ENCODE data around the gene ACSL6. TPM values are rescaled to one million over a fixed set of nuclear protein-coding genes. Genes with fewer than 3 reads are reported as not detected.

The ACSL6 gene
- total RNA-seq, 1 experiment from 2014 or later: 1.4 TPM

GRCh38 chr5:132053483-132053882 lies 42.0 kb upstream of the ACSL6 start:
- no peaks in the 10 kb centered on the region for H3K4me1 ChIP-seq
- Mint-ChIP-seq H3K4me3 (ENCODE audit: unreplicated experiment) (no peak overlapping the region), H3K9me3 (ENCODE audit: unreplicated experiment) (no peaks in the 10 kb centered on the region), H3K27ac (ENCODE audit: unreplicated experiment) (no peak overlapping the region), H3K36me3 (ENCODE audit: insufficient read depth, unreplicated experiment) (peaks cover 6% of the 10 kb centered on the region), H3K27me3 (ENCODE audit: insufficient read depth, unreplicated experiment) (peaks cover 15% of the 10 kb centered on the region), H3K4me1 (ENCODE audit: low read depth, unreplicated experiment) (no peaks in the 10 kb centered on the region)
- no peaks in the 10 kb centered on the region for H3K36me3 ChIP-seq (ENCODE audit: control insufficient read depth, insufficient read depth, low read length)
- DNase-seq: peak in 1 of 2 experiments; percentile 19
- no peak overlapping the region for H3K4me3 ChIP-seq (ENCODE audit: low read depth, low read length)
- no peaks in the 10 kb centered on the region for H3K9me3 ChIP-seq
- ChIA-PET POLR2A (no interaction called here), CTCF (interaction anchor here (1.2 kb wide), 1 partner anchor 136 kb away, joined by 3 read pairs; no protein-coding TSS in a partner anchor)
- no TSS peak for BruUV-seq (replicated peaks)
- H3K27me3 ChIP-seq (replicated peaks; ENCODE audit: control insufficient read depth, insufficient read depth, low read length): no peaks in the 10 kb centered on the region
- intact Hi-C loops (cut with micrococcal nuclease; ENCODE audit: unreplicated experiment): no loop called here
- no peak for TF ChIP-seq CTCF (IDR thresholded peaks at IDR 0.05; ENCODE audit: insufficient read depth in 1 of 2, low read depth in 1 of 2, low read length in 1 of 2, severe bottlenecking in 1 of 2, unreplicated experiment in 1 of 2)

GRCh38 chr5:132052520-132052919 lies 41.1 kb upstream of the ACSL6 start:
- no peak for DNase-seq
- ChIA-PET CTCF (interaction anchor here (1.2 kb wide), 1 partner anchor 137 kb away, joined by 3 read pairs; no protein-coding TSS in a partner anchor), POLR2A (no interaction called here)
- Histone ChIP-seq H3K4me3 (ENCODE audit: low read depth, low read length) (no peak overlapping the region), H3K36me3 (ENCODE audit: control insufficient read depth, insufficient read depth, low read length) (no peaks in the 10 kb centered on the region), H3K27me3 (replicated peaks; ENCODE audit: control insufficient read depth, insufficient read depth, low read length) (no peaks in the 10 kb centered on the region), H3K9me3 (no peaks in the 10 kb centered on the region), H3K4me1 (no peaks in the 10 kb centered on the region)
- peaks cover 15% of the 10 kb centered on the region for H3K27me3 Mint-ChIP-seq (ENCODE audit: insufficient read depth, unreplicated experiment)
- no peak overlapping the region for H3K4me3 Mint-ChIP-seq (ENCODE audit: unreplicated experiment)
- H3K9me3 Mint-ChIP-seq (ENCODE audit: unreplicated experiment): no peaks in the 10 kb centered on the region
- H3K36me3 Mint-ChIP-seq (ENCODE audit: insufficient read depth, unreplicated experiment): peaks cover 6% of the 10 kb centered on the region
- no TSS peak for BruUV-seq (replicated peaks)
- H3K27ac Mint-ChIP-seq (ENCODE audit: unreplicated experiment): peak overlapping the region; percentile 12
- H3K4me1 Mint-ChIP-seq (ENCODE audit: low read depth, unreplicated experiment): no peaks in the 10 kb centered on the region
- TF ChIP-seq CTCF (IDR thresholded peaks at IDR 0.05; ENCODE audit: insufficient read depth in 1 of 2, low read depth in 1 of 2, low read length in 1 of 2, severe bottlenecking in 1 of 2, unreplicated experiment in 1 of 2): no peak
- intact Hi-C loops (cut with micrococcal nuclease; ENCODE audit: unreplicated experiment): no loop called here

DNA sequence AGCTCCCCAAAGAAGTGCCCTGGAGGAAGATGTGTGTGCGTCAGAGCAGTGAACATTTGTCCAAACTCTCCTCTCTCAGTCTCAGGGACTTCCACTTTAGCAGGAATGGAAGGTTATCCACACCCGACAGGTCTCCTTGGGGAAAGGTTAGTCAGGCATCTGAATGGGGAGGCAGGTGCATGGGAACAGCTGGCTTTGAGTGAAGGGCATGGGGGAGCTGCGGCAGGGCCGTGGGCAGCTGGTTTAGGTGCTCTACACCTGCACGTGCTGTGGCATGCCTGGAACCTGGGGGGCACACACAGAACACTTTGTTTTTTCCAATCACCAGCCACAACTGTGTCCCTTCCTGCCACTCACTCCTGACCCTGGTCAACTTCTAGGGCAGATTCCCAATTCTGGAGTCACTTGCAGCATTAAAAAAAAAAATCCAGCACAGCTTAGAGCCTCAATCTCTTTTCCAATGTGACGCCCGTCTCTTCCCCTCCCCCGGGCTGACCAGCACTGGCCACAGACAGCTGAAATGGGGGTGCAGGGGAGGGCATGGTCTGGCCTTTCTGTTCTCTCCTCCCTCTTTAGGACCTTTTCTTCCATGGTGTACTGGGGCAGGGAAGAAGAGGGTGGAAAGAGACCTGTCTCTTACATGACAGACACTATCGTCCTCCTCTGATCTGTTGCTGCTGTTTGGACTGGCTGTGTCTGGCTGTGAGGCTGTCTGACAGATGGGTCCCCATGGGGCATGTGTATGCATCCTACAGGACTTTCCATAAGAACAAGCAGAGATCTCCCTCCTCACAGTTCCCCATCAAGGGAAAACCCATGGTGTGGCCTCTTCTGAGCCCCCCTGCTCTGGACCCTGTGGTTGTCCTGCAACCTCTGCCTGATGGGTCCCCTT lies 39.4 kb upstream of the ACSL6 start:
- CTCF ChIA-PET: no interaction called here
- H3K27ac Mint-ChIP-seq (ENCODE audit: unreplicated experiment): no peak overlapping the region

More for the DNA sequence above, 39.4 kb upstream of the ACSL6 start:
- no peak for TF ChIP-seq CTCF (IDR thresholded peaks at IDR 0.05; ENCODE audit: insufficient read depth in 1 of 2, low read depth in 1 of 2, low read length in 1 of 2, severe bottlenecking in 1 of 2, unreplicated experiment in 1 of 2)
- Histone ChIP-seq H3K9me3 (no peaks in the 10 kb centered on the region), H3K4me1 (no peaks in the 10 kb centered on the region), H3K27me3 (replicated peaks; ENCODE audit: control insufficient read depth, insufficient read depth, low read length) (no peaks in the 10 kb centered on the region), H3K4me3 (ENCODE audit: low read depth, low read length) (no peak overlapping the region), H3K36me3 (ENCODE audit: control insufficient read depth, insufficient read depth, low read length) (no peaks in the 10 kb centered on the region)
- H3K27me3 Mint-ChIP-seq (ENCODE audit: insufficient read depth, unreplicated experiment): peaks cover 15% of the 10 kb centered on the region
- intact Hi-C loops (cut with micrococcal nuclease; ENCODE audit: unreplicated experiment): no loop called here
- H3K36me3 Mint-ChIP-seq (ENCODE audit: insufficient read depth, unreplicated experiment): peaks cover 6% of the 10 kb centered on the region
- H3K9me3 Mint-ChIP-seq (ENCODE audit: unreplicated experiment): no peaks in the 10 kb centered on the region
- no peak overlapping the region for H3K4me3 Mint-ChIP-seq (ENCODE audit: unreplicated experiment)
- BruUV-seq (replicated peaks): no TSS peak
- POLR2A ChIA-PET: no interaction called here
- no peak for DNase-seq
- no peaks in the 10 kb centered on the region for H3K4me1 Mint-ChIP-seq (ENCODE audit: low read depth, unreplicated experiment)
